Measurements from ENCODE around the gene KRTAP10-7.
"Not testable (repeated sequence)": the region's sequence is repeated elsewhere in the genome, so short reads cannot be mapped to it uniquely, and the experiment has no call there.

KRTAP10-7 gene

GRCh38 chr21:44611551-44611950, 11.2 kb downstream of the KRTAP10-7 start:
- DNase-seq (ENCODE audit: low spot score), result no peak

- DNase-seq (ENCODE audit: low spot score), result no peak
Observed at GRCh38 chr21:44612029-44612486, 11.7 kb downstream of the KRTAP10-7 start, which contains the start of gene KRTAP10-8. Gene KRTAP10-8, plus strand, starts transcription at chr21:44612079. Its CDS starts 22 bp downstream, at chr21:44612101.

- DNase-seq (ENCODE audit: low spot score), result no peak
Observed at GRCh38 chr21:44612669-44613229, 12.4 kb downstream of the KRTAP10-7 start.

- DNase-seq (ENCODE audit: low spot score), result no peak
Observed at GRCh38 chr21:44613386-44614155, 13.2 kb downstream of the KRTAP10-7 start.

- no peak for DNase-seq (ENCODE audit: low spot score)
Observed at GRCh38 chr21:44614161-44614631, 13.8 kb downstream of the KRTAP10-7 start.

GRCh38 chr21:44614961-44615391, 14.6 kb downstream of the KRTAP10-7 start:
- no peak for DNase-seq (ENCODE audit: low spot score)

GRCh38 chr21:44615466-44615865, 15.1 kb downstream of the KRTAP10-7 start:
- DNase-seq (ENCODE audit: low spot score), result no peak

- DNase-seq (ENCODE audit: low spot score), result no peak
Observed at GRCh38 chr21:44615911-44616590, 15.7 kb downstream of the KRTAP10-7 start.

GRCh38 chr21:44616591-44616926, 16.2 kb downstream of the KRTAP10-7 start:
- DNase-seq (ENCODE audit: low spot score), result no peak

- no peak for DNase-seq (ENCODE audit: low spot score)
Observed at GRCh38 chr21:44617071-44617501, 16.7 kb downstream of the KRTAP10-7 start.

GRCh38 chr21:44618504-44618903, 18.1 kb downstream of the KRTAP10-7 start:
- DNase-seq (ENCODE audit: low spot score), result no peak

- DNase-seq (ENCODE audit: low spot score), result no peak
Observed at GRCh38 chr21:44618909-44619308, 18.5 kb downstream of the KRTAP10-7 start.

- DNase-seq (ENCODE audit: low spot score), result no peak
Observed at GRCh38 chr21:44619886-44620285, 19.5 kb downstream of the KRTAP10-7 start.

GRCh38 chr21:44623575-44623974, 23.2 kb downstream of the KRTAP10-7 start:
- DNase-seq (ENCODE audit: low spot score), result no peak

- no peak for DNase-seq (ENCODE audit: low spot score)
Observed at GRCh38 chr21:44625756-44626155, 25.4 kb downstream of the KRTAP10-7 start.

- DNase-seq (ENCODE audit: low spot score), result no peak
Observed at GRCh38 chr21:44626262-44626661, 25.9 kb downstream of the KRTAP10-7 start.

- DNase-seq (ENCODE audit: low spot score), result no peak
Observed at GRCh38 chr21:44626673-44627143, 26.3 kb downstream of the KRTAP10-7 start, which contains the start of gene KRTAP10-9. Gene KRTAP10-9, plus strand, starts transcription at chr21:44627093. Its CDS starts 79 bp downstream, at chr21:44627172.

GRCh38 chr21:44627181-44627822, 26.9 kb downstream of the KRTAP10-7 start:
- DNase-seq (ENCODE audit: low spot score), result not testable (repeated sequence)

GRCh38 chr21:44627831-44628233, 27.4 kb downstream of the KRTAP10-7 start:
- DNase-seq (ENCODE audit: low spot score), result not testable (repeated sequence)

GRCh38 chr21:44628707-44629391, 28.5 kb downstream of the KRTAP10-7 start:
- no peak for DNase-seq (ENCODE audit: low spot score)

GRCh38 chr21:44630440-44630839, 30.0 kb downstream of the KRTAP10-7 start:
- no peak for DNase-seq (ENCODE audit: low spot score)

All from SK-N-DZ (cell line).